Activated CD8-positive, alpha-beta memory T cell treated with anti-CD3 and anti-CD28 coated beads, Interleukin-2, amount 50 U/mL, for 48 hours (primary cell): Measurements from ENCODE around the gene GRIA3.
"Not testable (repeated sequence)": the region's sequence is repeated elsewhere in the genome, so short reads cannot be mapped to it uniquely, and the experiment has no call there.

Source experiments
- DNase-seq: peaks from one replicate; pipeline ENCODE4 v3.0.0-alpha.2; 2020

The GRIA3 gene

GRCh38 chrX:123476611-123477219 is 292.6 kb downstream of the GRIA3 start:
- no peak for DNase-seq

- DNase-seq, result no peak
Measured at GRCh38 chrX:123477673-123478072, 293.6 kb downstream of the GRIA3 start.

- no peak for DNase-seq
Measured at GRCh38 chrX:123481913-123482851, 298.1 kb downstream of the GRIA3 start.

- DNase-seq, result no peak
Measured at GRCh38 chrX:123486297-123486696, 302.2 kb downstream of the GRIA3 start.

- no peak for DNase-seq
Measured at GRCh38 chrX:123487236-123487635, 303.2 kb downstream of the GRIA3 start.

GRCh38 chrX:123487669-123488068 is 303.6 kb downstream of the GRIA3 start:
- DNase-seq, result no peak

- no peak for DNase-seq
Measured at GRCh38 chrX:123489011-123489410, 304.9 kb downstream of the GRIA3 start.

- no peak for DNase-seq
Measured at GRCh38 chrX:123493857-123494256, 309.8 kb downstream of the GRIA3 start.

- DNase-seq, result no peak
Measured at GRCh38 chrX:123499787-123500186, 315.7 kb downstream of the GRIA3 start.

GRCh38 chrX:123504047-123504446 is 320.0 kb downstream of the GRIA3 start:
- no peak for DNase-seq

- no peak for DNase-seq
Measured at GRCh38 chrX:123504630-123505270, 320.7 kb downstream of the GRIA3 start.

GRCh38 chrX:123513585-123514278 is 329.7 kb downstream of the GRIA3 start:
- no peak for DNase-seq

- DNase-seq, result not testable (repeated sequence)
Measured at GRCh38 chrX:123514279-123514640, 330.2 kb downstream of the GRIA3 start.

- no peak for DNase-seq
Measured at GRCh38 chrX:123518791-123519190, 334.7 kb downstream of the GRIA3 start.

GRCh38 chrX:123525123-123525725 is 341.1 kb downstream of the GRIA3 start:
- no peak for DNase-seq

GRCh38 chrX:123530726-123531125 is 346.6 kb downstream of the GRIA3 start:
- not testable (repeated sequence) for DNase-seq
